Activated naive CD8-positive, alpha-beta T cell treated with anti-CD3 and anti-CD28 coated beads for 36 hours (primary cell): ENCODE results near the gene UGT1A8. TPM values are rescaled to one million over a fixed set of nuclear protein-coding genes. Genes with fewer than 3 reads are reported as not detected.
"Not testable (repeated sequence)": the region's sequence is repeated elsewhere in the genome, so short reads cannot be mapped to it uniquely, and the experiment has no call there.

Experiments
- DNase-seq: peaks from one replicate; pipeline ENCODE4 v3.0.0; 2021
- H3K27ac Mint-ChIP-seq: one replicate; pipeline ENCODE4 v1.8.0; 2022; ENCODE audit warnings: mild to moderate bottlenecking, moderate library complexity, mixed read lengths
- H3K27me3 Mint-ChIP-seq: one replicate; pipeline ENCODE4 v1.8.0; 2022; ENCODE audit warnings: mild to moderate bottlenecking, mixed read lengths
- H3K36me3 Mint-ChIP-seq: one replicate; pipeline ENCODE4 v1.8.0; 2021; ENCODE audit warnings: mild to moderate bottlenecking, mixed read lengths
- H3K4me1 Mint-ChIP-seq: one replicate; pipeline ENCODE4 v1.8.0; 2021; ENCODE audit warnings: mixed read lengths
- H3K4me3 Mint-ChIP-seq: one replicate; pipeline ENCODE4 v1.8.0; 2022; ENCODE audit warnings: mild to moderate bottlenecking, moderate library complexity, mixed read lengths
- H3K9me3 Mint-ChIP-seq: one replicate; pipeline ENCODE4 v1.8.0; 2022; ENCODE audit warnings: mixed read lengths
- total RNA-seq, 2 experiments: library from RNA; stranded (reverse); gene quantifications; one replicate each; pipeline ENCODE4 v1.2.3, GENCODE V29; 2021

The UGT1A8 gene
- total RNA-seq, 2 experiments from 2014 or later, result not detected

DNA sequence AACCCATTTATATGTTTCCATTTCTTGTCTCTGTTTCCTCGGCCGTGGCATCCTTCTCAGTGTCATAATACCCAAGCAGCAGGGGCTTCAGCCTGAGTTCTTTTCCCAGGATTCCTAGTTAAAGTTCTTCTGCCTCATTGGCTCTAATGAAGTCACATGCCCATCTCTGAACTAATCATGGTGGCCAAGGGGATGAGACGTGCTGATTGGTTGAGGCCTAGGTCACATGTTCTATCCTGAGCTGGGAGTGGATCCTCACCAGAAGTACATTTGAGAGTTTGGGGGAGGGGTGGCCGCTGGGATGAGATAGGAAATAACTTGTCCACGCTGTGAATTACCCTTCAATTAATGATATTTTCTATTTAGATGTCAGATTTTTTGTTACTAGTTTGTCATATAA is 91.5 kb downstream of the UGT1A8 start:
- H3K4me3 Mint-ChIP-seq, result no peak overlapping the region
- H3K27ac Mint-ChIP-seq, result no peak overlapping the region
- peaks cover 2% of the 10 kb centered on the region for H3K36me3 Mint-ChIP-seq
- no peak for DNase-seq
- peaks cover 4% of the 10 kb centered on the region for H3K9me3 Mint-ChIP-seq
- H3K4me1 Mint-ChIP-seq, result peaks cover 7% of the 10 kb centered on the region
- peaks cover 16% of the 10 kb centered on the region for H3K27me3 Mint-ChIP-seq

DNA sequence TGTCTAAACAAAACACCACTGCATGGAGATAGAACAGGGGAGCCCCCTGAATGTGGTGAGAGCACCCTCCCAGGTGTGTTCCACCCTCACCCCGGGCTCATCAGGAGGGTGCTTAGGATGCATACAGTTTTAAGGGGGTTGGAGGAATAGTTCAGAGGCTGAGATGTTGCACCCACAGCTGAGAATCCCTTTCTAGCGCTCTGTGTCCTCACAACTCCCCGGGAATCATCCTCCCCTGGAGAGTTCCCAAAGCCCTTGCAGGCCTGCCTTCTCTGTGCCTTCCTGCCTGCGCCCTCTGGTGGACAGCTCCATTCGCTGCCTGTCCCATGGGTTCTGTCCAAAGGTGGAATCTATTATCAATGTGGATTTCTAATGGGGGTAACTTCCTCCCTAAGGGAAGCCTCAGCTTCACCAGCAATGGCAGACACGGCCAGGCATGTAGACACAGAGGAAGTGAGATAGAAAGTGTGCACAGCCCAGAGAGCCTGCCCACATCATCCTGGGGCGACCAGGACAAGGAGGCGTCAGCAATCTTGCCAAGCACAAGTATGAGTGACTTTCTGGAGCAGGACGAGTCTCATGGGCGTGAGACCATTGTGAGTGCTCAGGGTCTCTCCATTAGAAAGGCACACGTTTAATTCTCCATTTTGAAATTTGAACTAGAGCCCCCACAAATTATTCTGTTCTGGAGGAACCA is 94.0 kb downstream of the UGT1A8 start:
- Mint-ChIP-seq H3K36me3 (no peaks in the 10 kb centered on the region), H3K4me3 (no peak overlapping the region), H3K4me1 (peaks cover 8% of the 10 kb centered on the region), H3K27ac (no peak overlapping the region), H3K27me3 (peaks cover 22% of the 10 kb centered on the region), H3K9me3 (no peaks in the 10 kb centered on the region)
- DNase-seq, result peak; percentile 65

GRCh38 chr2:233712611-233713261 is 95.3 kb downstream of the UGT1A8 start, which contains the start of gene UGT1A5:
UGT1A5 (plus strand) TSS chr2:233712907; CDS start chr2:233712992, 85 bp downstream.
- Mint-ChIP-seq H3K36me3 (no peaks in the 10 kb centered on the region), H3K4me3 (no peak within 1 kb of the TSS), H3K27me3 (peaks cover 28% of the 10 kb centered on the region), H3K4me1 (peaks cover 8% of the 10 kb centered on the region), H3K9me3 (no peaks in the 10 kb centered on the region), H3K27ac (no peak within 1 kb of the TSS)
- no peak for DNase-seq

- Mint-ChIP-seq H3K27ac (no peak overlapping the region), H3K9me3 (no peaks in the 10 kb centered on the region), H3K4me1 (peaks cover 8% of the 10 kb centered on the region), H3K27me3 (peaks cover 30% of the 10 kb centered on the region), H3K36me3 (no peaks in the 10 kb centered on the region), H3K4me3 (no peak overlapping the region)
- DNase-seq, result no peak
Observed at GRCh38 chr2:233713262-233713615, 95.8 kb downstream of the UGT1A8 start.

- H3K36me3 Mint-ChIP-seq, result no peaks in the 10 kb centered on the region
- H3K4me1 Mint-ChIP-seq, result peaks cover 8% of the 10 kb centered on the region
- no peaks in the 10 kb centered on the region for H3K9me3 Mint-ChIP-seq
- no peak for DNase-seq
- H3K4me3 Mint-ChIP-seq, result no peak overlapping the region
- peaks cover 34% of the 10 kb centered on the region for H3K27me3 Mint-ChIP-seq
- H3K27ac Mint-ChIP-seq, result no peak overlapping the region
Observed at GRCh38 chr2:233714121-233714520, 96.7 kb downstream of the UGT1A8 start.

- Mint-ChIP-seq H3K27me3 (peaks cover 33% of the 10 kb centered on the region), H3K9me3 (no peaks in the 10 kb centered on the region), H3K27ac (no peak within 1 kb of the TSS)
Observed at GRCh38 chr2:233718552-233718951, 101.1 kb downstream of the UGT1A8 start, which contains the start of gene UGT1A4. UGT1A4 (plus strand) TSS chr2:233718736; CDS start chr2:233718821, 85 bp downstream.

DNA sequence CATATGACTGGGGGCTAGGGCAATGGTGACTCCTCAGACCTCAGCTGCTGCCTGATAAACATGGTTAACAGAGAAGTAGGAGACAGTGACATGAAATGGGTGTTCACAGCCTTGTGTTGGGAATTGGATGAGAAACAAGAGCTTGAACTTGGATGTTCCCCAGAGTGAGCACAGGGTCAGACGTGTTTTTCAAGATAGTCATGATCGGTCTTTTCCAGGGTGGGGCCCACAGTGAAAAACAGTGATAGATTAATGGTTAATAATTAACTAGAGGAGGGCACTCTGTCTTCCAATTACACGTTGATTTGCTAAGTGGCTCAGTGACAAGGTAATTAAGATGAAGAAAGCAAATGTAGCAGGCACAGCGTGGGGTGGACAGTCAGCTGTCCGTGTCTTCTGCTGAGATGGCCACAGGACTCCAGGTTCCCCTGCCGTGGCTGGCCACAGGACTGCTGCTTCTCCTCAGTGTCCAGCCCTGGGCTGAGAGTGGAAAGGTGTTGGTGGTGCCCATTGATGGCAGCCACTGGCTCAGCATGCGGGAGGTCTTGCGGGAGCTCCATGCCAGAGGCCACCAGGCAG is 111.4 kb downstream of the UGT1A8 start, which contains the start of gene UGT1A3:
UGT1A3 (plus strand) TSS at position 320 of the 579 bp plus-strand sequence; CDS start at position 405, 85 bp downstream.
- Mint-ChIP-seq H3K27ac (no peak within 1 kb of the TSS), H3K9me3 (no peaks in the 10 kb centered on the region), H3K27me3 (peaks cover 16% of the 10 kb centered on the region), H3K36me3 (no peaks in the 10 kb centered on the region), H3K4me1 (no peaks in the 10 kb centered on the region), H3K4me3 (no peak within 1 kb of the TSS)
- DNase-seq, result no peak

More at GRCh38 chr2:233718552-233718951, 101.1 kb downstream of the UGT1A8 start, which contains the start of gene UGT1A4:
- no peak for DNase-seq
- H3K4me3 Mint-ChIP-seq, result no peak within 1 kb of the TSS
- H3K36me3 Mint-ChIP-seq, result no peaks in the 10 kb centered on the region
- H3K4me1 Mint-ChIP-seq, result peaks cover 5% of the 10 kb centered on the region

GRCh38 chr2:233736868-233737653 is 119.6 kb downstream of the UGT1A8 start:
- DNase-seq, H3K27ac Mint-ChIP-seq: not testable (repeated sequence)

DNA sequence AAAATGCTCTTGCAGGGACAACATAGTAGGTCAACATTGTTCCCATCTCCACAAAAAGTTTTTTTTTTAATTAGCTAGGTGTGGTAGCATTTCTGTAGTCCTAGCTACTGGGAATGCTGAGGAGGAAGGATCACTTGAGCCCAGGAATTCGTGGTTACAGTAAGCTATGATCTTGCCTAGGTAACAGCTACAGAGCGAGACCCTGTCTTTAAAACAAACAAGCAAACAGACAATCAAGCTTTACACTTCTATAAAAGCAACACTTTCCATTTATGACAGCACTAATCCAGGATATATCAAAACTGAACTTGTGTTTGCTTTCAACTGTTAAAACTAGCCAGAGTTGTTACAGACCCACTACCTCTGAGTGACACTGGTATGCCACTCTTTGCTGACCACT is 123.4 kb downstream of the UGT1A8 start:
- Mint-ChIP-seq H3K36me3 (no peaks in the 10 kb centered on the region), H3K27ac (no peak overlapping the region), H3K4me3 (no peak overlapping the region), H3K9me3 (no peaks in the 10 kb centered on the region), H3K27me3 (peaks cover 17% of the 10 kb centered on the region), H3K4me1 (no peaks in the 10 kb centered on the region)
- DNase-seq, result no peak

More at GRCh38 chr2:233736868-233737653, 119.6 kb downstream of the UGT1A8 start:
- not testable (repeated sequence) for H3K9me3 Mint-ChIP-seq, H3K4me3 Mint-ChIP-seq, H3K4me1 Mint-ChIP-seq, H3K36me3 Mint-ChIP-seq
- H3K27me3 Mint-ChIP-seq, result peaks cover 16% of the 10 kb centered on the region

GRCh38 chr2:233743464-233744259 is 126.2 kb downstream of the UGT1A8 start:
- Mint-ChIP-seq H3K4me1 (no peaks in the 10 kb centered on the region), H3K27me3 (peaks cover 12% of the 10 kb centered on the region), H3K36me3 (no peaks in the 10 kb centered on the region), H3K9me3 (no peaks in the 10 kb centered on the region), H3K27ac (no peak overlapping the region), H3K4me3 (no peak overlapping the region)
- DNase-seq, result no peak

- Mint-ChIP-seq H3K9me3 (peaks cover 5% of the 10 kb centered on the region), H3K4me3 (no peak overlapping the region), H3K36me3 (no peaks in the 10 kb centered on the region), H3K27me3 (peaks cover 18% of the 10 kb centered on the region), H3K4me1 (no peaks in the 10 kb centered on the region), H3K27ac (no peak overlapping the region)
- DNase-seq, result no peak
Observed at GRCh38 chr2:233745073-233745755, 127.8 kb downstream of the UGT1A8 start.

DNA sequence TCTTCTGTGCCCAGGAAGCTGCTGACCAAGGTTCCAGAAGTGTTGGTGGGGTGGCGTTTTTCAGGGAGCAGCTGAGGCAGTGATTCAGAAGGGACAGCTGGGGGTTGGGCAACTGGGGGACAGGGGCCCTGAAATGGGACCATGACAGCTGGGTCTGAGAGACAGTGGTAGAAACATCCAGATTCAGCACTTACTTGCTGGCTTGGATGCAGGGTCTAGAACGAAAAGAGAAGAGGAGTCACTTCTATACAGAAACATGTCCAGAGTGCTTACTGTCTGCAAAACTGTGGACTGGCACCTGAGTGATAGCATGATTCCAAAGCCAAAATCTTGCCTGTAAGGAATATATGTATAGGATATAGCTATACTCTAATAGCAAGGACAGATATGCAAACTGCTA is 128.4 kb downstream of the UGT1A8 start:
- not testable (repeated sequence) for H3K36me3 Mint-ChIP-seq, DNase-seq, H3K27ac Mint-ChIP-seq, H3K9me3 Mint-ChIP-seq, H3K4me3 Mint-ChIP-seq, H3K4me1 Mint-ChIP-seq
- H3K27me3 Mint-ChIP-seq, result peaks cover 20% of the 10 kb centered on the region

- H3K27ac Mint-ChIP-seq, result no peak overlapping the region
- H3K4me3 Mint-ChIP-seq, result no peak overlapping the region
- peaks cover 6% of the 10 kb centered on the region for H3K9me3 Mint-ChIP-seq
- no peak for DNase-seq
- no peaks in the 10 kb centered on the region for H3K36me3 Mint-ChIP-seq
- H3K27me3 Mint-ChIP-seq, result peaks cover 20% of the 10 kb centered on the region
- H3K4me1 Mint-ChIP-seq, result no peaks in the 10 kb centered on the region
Observed at GRCh38 chr2:233746475-233747282, 129.2 kb downstream of the UGT1A8 start.
